GM18951 (cell line): ENCODE results near the gene DPYSL3.
"Not testable (repeated sequence)": the region's sequence is repeated elsewhere in the genome, so short reads cannot be mapped to it uniquely, and the experiment has no call there.

Experiments
- POLR2A ChIP-seq: IDR thresholded peaks from 4 replicates; pipeline ENCODE4 v1.6.1; 2011; ENCODE audit warnings: mild to moderate bottlenecking; ENCODE audit not compliant: insufficient read length, insufficient read depth; ENCODE audit errors: extremely low read depth
- in situ Hi-C: fragments of 300-500 bp; cut with MboI; formaldehyde crosslinking; loops from one replicate; pipeline ENCODE4 v1.12.0; 2022; ENCODE audit warnings: low sequenced_read_pairs, mixed read lengths, inconsistent platforms; ENCODE audit not compliant: unreplicated experiment

The DPYSL3 gene

DNA sequence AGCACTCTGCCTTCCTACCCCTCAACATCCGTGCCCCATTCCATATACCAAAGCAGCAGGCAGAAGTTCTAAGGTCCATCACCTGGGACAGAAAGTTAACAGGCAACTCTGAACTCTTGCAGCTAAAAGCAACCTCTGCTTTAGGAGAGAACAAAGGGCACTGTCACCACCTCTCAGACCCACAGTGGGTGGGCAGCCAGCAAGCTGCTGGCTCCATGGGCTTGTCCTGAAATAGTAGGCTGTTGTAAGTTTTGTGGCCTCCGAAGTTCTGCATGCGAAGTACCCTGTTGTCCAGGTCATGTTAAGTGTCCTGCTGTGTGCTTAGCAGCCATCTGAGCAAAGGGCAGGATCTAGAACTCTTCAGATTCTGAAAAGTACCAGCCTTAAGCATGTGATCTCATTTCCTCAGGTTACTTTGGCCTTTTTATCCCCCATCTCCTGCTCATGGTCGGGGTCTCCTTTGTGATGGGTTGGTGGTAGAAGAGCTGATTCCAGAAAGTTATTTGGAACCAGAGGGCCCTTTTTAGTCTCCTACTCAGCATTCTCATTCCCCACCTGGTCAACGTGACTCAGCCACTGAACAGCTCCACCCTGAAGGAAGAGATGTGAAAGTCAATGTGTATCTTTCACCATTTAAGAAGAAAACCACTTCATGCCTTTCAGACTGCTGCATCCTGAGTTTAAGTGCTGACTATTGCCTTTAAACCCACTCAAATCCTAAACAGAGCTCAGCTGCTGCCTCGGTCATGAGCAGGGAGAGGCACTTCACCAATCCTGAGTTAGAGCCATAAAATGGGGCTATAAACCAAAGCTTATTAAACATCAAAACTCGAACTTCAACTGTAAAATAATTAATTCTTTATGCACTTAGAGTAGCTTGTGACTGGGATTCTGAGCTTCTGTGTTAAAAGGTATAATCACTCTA lies 121.4 kb downstream of the DPYSL3 start:
- TF ChIP-seq POLR2A = no peak
- in situ Hi-C loops = no loop called here

GRCh38 chr5:147387109-147387508 lies 122.8 kb downstream of the DPYSL3 start:
- in situ Hi-C loops = no loop called here
- no peak for TF ChIP-seq POLR2A

DNA sequence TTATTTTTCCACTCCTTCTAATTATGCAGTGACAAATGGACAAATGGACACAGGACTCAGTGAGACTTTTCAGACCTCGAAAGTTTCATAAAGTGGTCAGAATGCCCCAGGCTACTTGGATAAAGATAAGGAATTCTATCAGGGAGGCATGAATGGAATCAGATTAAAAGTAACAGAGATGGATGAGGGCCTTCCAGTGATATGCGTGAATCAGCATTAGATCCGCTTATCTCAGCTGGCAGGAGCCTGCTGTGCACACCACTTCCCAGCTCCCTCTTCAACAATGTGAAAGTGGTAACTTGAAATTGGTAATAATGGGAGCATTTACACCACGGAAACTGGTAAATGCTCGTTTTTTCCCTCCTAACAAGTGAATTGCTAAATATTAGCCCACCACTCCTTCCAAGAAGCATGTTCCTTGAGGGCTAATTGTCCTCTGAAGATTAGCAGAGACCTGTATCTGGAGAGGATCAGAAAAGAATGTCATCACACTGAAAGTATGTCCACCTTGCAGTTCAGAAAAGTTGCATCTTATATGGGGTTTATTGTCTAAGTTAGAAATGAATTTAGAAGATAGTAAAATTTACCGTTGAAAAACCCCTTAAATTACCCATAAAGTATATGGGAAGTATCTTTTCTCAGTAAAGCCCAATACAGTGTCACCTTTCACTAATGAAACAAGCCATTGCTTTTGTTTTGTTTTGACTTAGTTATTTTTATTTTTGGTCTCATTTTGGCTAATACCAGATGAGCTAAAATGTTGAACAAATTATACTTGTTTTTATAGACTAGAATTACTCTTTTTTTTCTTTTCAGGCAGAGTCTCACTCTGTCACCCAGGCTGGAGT lies 125.3 kb downstream of the DPYSL3 start:
- TF ChIP-seq POLR2A = no peak
- in situ Hi-C loops = no loop called here

DNA sequence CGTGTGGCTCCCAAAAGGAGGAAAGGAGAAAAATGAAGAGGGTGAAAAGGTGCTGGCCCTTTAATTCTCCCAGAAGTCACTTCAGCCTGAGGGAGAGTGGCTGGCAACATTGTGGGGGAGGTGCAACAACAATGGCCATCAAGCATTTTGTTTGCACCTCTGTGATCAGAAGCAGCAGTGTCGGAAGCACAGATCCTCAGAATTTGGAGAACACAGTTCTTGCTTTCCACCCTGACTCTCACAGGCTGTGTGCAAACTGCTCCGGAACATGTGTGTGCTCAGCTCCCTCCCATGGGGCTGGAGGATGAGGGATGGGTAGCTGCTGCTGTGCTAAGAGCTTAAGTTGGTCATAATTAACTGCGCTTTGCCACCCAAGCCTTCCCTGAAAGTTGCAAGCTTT lies 127.1 kb downstream of the DPYSL3 start:
- TF ChIP-seq POLR2A = no peak

DNA sequence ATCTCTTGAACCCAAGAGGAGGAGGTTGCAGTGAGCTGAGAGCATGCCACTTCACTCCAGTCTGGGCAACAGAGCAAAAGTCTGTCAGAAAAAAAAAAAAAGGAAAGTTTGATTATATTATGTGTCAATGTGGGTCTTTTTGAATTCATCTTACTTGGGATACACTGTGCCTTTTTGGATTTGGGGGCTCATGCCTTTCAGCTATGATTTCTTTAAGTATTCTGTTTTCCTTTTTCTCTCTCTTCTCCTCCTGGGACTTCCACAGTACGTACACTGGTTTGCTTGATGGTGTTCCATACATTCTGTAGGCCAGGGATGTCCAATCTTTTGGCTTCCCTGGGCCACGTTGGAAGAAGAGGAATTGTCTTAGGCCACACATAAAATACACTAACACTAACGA lies 128.3 kb downstream of the DPYSL3 start:
- in situ Hi-C loops = no loop called here
- no peak for TF ChIP-seq POLR2A

More for the DNA sequence above, 127.1 kb downstream of the DPYSL3 start:
- in situ Hi-C loops = no loop called here

- no peak for TF ChIP-seq POLR2A
- in situ Hi-C loops = no loop called here
Measured at GRCh38 chr5:147377682-147378081, 132.2 kb downstream of the DPYSL3 start.

DNA sequence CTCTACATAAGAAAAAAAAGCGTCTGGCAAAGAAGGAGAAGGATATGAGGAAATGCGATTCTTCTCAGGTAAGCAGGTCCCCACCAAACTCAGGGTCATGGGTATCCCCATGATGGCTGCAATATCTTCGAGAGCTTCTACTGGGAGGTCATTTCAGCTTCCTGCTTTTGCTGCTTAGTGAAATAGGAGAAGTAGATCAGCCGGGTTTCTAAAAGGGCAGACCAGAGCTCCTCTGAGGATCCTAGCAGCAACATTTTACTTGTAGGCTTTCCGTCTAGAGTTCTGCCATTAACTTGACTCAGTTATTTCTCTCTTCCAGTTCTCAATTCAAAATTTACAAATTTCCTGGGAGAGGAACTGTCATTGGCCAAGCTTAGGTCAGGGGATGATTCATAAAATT lies 134.7 kb downstream of the DPYSL3 start:
- TF ChIP-seq POLR2A = no peak
- in situ Hi-C loops = no loop called here

DNA sequence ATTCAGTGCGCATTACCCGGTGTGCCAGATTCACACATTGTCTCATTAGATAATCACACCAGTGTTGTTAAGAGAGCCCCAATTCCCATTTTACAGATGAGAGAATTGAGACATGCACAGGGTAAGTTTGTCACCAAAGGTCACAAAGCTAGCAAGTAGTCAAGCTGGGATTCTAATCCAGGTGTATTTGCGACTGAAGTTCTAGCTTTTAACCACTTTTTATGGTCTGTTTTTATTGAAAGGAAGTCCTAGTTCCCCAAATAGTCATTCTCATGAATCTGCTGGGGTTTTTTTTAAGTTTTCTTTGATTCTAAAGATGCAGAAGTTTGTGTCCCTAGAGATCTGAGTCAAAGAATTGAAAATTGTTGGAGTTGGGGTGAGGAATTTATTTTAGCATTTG lies 136.5 kb downstream of the DPYSL3 start:
- in situ Hi-C loops = no loop called here
- TF ChIP-seq POLR2A = no peak

GRCh38 chr5:147372191-147372590 lies 137.7 kb downstream of the DPYSL3 start:
- no peak for TF ChIP-seq POLR2A
- in situ Hi-C loops = no loop called here

- in situ Hi-C loops = no loop called here
- TF ChIP-seq POLR2A = no peak
Measured at GRCh38 chr5:147371290-147371689, 138.6 kb downstream of the DPYSL3 start.

DNA sequence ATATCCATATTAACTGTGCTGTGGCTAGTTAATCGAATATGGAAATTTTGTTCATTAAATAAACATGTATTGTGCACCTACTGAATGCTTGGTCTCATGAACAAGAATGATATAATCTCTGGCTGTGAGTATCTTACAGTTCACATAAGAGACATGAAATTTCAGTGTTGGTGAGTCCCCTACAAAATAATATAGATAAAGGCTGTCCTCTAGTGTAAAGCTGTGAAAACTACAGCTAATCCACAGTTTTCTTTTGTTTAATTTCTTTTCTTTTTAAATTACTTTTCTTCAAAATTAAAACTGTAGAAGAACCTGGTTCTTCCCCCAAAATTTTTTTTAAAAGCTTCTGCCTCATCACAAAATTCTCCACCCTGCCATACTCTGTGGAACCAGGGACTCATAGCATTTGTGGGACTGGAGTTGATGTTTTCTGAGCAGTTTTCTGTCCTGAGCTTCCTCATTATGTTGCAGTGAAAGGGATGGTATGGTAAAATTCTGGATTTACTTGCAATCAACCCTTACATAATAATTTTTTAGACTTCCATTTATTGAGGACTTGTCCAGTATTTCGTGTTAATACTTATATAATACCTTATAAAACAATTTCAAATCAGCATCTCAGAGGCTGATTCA lies 140.0 kb downstream of the DPYSL3 start:
- in situ Hi-C loops = no loop called here
- no peak for TF ChIP-seq POLR2A

- in situ Hi-C loops = not testable (repeated sequence)
Measured at GRCh38 chr5:147367381-147367780, 142.5 kb downstream of the DPYSL3 start.

DNA sequence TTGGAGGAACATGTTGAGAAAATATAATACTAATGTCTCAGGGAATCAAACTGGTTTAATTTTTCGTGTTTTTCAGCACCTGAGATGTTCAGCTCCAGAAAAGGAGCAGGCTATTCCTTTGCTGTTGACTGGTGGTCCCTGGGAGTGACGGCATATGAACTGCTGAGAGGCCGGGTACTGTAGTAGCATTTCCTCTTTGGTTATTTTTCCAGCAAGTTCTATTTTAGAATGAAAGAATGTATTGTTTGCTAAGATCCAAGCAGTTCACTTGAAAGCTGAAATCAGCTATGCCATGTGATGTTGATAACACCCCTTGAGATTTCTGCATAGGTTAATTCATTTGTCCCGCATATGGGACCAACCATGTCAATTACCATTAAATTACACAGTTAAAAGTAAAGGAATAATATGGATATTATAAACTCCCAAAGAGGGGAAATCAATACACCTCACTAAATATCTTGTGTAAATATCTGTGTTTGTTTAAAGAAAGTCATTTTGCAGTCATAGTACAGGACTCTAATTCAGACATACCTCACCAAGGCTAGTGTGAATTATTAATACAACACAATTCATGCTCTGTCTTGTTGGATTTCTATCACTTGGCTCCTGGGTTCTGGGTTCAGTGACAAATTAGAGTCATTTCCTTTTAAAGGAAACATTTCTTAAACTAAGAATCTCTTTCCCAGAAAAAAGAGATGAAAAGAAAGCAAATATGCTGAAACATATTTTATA lies 148.3 kb downstream of the DPYSL3 start:
- in situ Hi-C loops = no loop called here
- no peak for TF ChIP-seq POLR2A

DNA sequence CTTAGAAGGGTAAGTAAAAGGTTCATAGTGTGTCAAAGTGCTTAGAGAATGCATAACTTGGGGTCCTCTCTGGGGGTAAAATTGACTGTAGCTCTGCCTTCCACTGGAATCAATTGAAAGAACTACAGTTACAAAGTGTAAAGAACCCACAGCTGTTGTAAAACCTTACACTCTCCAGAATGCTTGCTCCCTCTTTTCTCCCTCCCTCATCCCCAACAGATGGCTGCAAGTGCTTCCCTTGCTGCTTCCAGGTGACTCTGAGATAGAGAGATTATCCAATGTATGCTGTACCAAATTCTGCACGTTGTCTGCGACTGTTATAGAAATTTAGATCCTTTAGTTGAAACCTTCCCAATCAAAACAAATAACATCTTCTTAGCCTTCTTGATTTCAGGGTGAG lies 149.1 kb downstream of the DPYSL3 start:
- TF ChIP-seq POLR2A = no peak
- in situ Hi-C loops = no loop called here
